ENCODE data around the gene ATG16L1. TPM values are rescaled to one million over a fixed set of nuclear protein-coding genes. Genes with fewer than 3 reads are reported as not detected.
A peak's percentile ranks its signal among the peaks of the same experiment; 100 is the strongest.

Gene ATG16L1
- total RNA-seq (2012; rRNA removed) = 23.3 and 27.5 TPM in 2 replicates

- H3K9ac ChIP-seq (ENCODE audit: low read depth, low read length) = peak within 1 kb of the TSS; percentile 89
- peaks cover 19% of the 10 kb centered on the region for H3K4me1 ChIP-seq (ENCODE audit: control insufficient read depth, insufficient read depth, low read length)
- H3K4me2 ChIP-seq (ENCODE audit: low read length) = peak within 1 kb of the TSS; percentile 87
- H3K36me3 ChIP-seq (ENCODE audit: insufficient read depth, low read length) = peaks cover 8% of the 10 kb centered on the region
- no peaks in the 10 kb centered on the region for H3K9me3 ChIP-seq (replicated peaks; ENCODE audit: low read length)
- peak within 1 kb of the TSS; percentile 93 for H3K4me3 ChIP-seq (ENCODE audit: low read length)
- H3K27me3 ChIP-seq (ENCODE audit: control insufficient read depth, insufficient read depth, low read length) = no peaks in the 10 kb centered on the region
Observed at GRCh38 chr2:233251306-233252116, at the start of gene ATG16L1. Gene ATG16L1 (plus strand): TSS chr2:233251673. CDS start chr2:233251828, 155 bp downstream.

GRCh38 chr2:233202531-233202944 lies 48.9 kb upstream of the ATG16L1 start:
- Histone ChIP-seq H3K36me3 (ENCODE audit: insufficient read depth, low read length) (no peaks in the 10 kb centered on the region), H3K9ac (ENCODE audit: low read depth, low read length) (no peak overlapping the region), H3K9me3 (replicated peaks; ENCODE audit: low read length) (no peaks in the 10 kb centered on the region), H3K4me1 (ENCODE audit: control insufficient read depth, insufficient read depth, low read length) (no peaks in the 10 kb centered on the region), H3K27me3 (ENCODE audit: control insufficient read depth, insufficient read depth, low read length) (peaks cover 29% of the 10 kb centered on the region), H3K4me3 (ENCODE audit: low read length) (no peak overlapping the region), H3K4me2 (ENCODE audit: low read length) (no peak overlapping the region)

- no peak overlapping the region for H3K4me2 ChIP-seq (ENCODE audit: low read length)
- H3K4me3 ChIP-seq (ENCODE audit: low read length) = no peak overlapping the region
- H3K9me3 ChIP-seq (replicated peaks; ENCODE audit: low read length) = no peaks in the 10 kb centered on the region
- H3K4me1 ChIP-seq (ENCODE audit: control insufficient read depth, insufficient read depth, low read length) = no peaks in the 10 kb centered on the region
- no peak overlapping the region for H3K9ac ChIP-seq (ENCODE audit: low read depth, low read length)
- peaks cover 32% of the 10 kb centered on the region for H3K27me3 ChIP-seq (ENCODE audit: control insufficient read depth, insufficient read depth, low read length)
- H3K36me3 ChIP-seq (ENCODE audit: insufficient read depth, low read length) = no peaks in the 10 kb centered on the region
Observed at GRCh38 chr2:233203060-233203459, 48.4 kb upstream of the ATG16L1 start.

GRCh38 chr2:233204286-233204936 lies 47.1 kb upstream of the ATG16L1 start:
- H3K4me3 ChIP-seq (ENCODE audit: low read length) = no peak overlapping the region
- peaks cover 45% of the 10 kb centered on the region for H3K27me3 ChIP-seq (ENCODE audit: control insufficient read depth, insufficient read depth, low read length)
- no peaks in the 10 kb centered on the region for H3K36me3 ChIP-seq (ENCODE audit: insufficient read depth, low read length)
- no peak overlapping the region for H3K4me2 ChIP-seq (ENCODE audit: low read length)
- no peaks in the 10 kb centered on the region for H3K9me3 ChIP-seq (replicated peaks; ENCODE audit: low read length)
- H3K9ac ChIP-seq (ENCODE audit: low read depth, low read length) = no peak overlapping the region
- H3K4me1 ChIP-seq (ENCODE audit: control insufficient read depth, insufficient read depth, low read length) = no peaks in the 10 kb centered on the region

- Histone ChIP-seq H3K9ac (ENCODE audit: low read depth, low read length) (no peak overlapping the region), H3K4me3 (ENCODE audit: low read length) (no peak overlapping the region), H3K27me3 (ENCODE audit: control insufficient read depth, insufficient read depth, low read length) (peaks cover 35% of the 10 kb centered on the region), H3K4me2 (ENCODE audit: low read length) (no peak overlapping the region), H3K36me3 (ENCODE audit: insufficient read depth, low read length) (no peaks in the 10 kb centered on the region), H3K4me1 (ENCODE audit: control insufficient read depth, insufficient read depth, low read length) (peaks cover 10% of the 10 kb centered on the region), H3K9me3 (replicated peaks; ENCODE audit: low read length) (no peaks in the 10 kb centered on the region)
Observed at GRCh38 chr2:233208382-233209116, 42.9 kb upstream of the ATG16L1 start.

- Histone ChIP-seq H3K9me3 (replicated peaks; ENCODE audit: low read length) (no peaks in the 10 kb centered on the region), H3K4me3 (ENCODE audit: low read length) (no peak overlapping the region), H3K27me3 (ENCODE audit: control insufficient read depth, insufficient read depth, low read length) (peaks cover 35% of the 10 kb centered on the region), H3K4me2 (ENCODE audit: low read length) (no peak overlapping the region), H3K4me1 (ENCODE audit: control insufficient read depth, insufficient read depth, low read length) (peaks cover 10% of the 10 kb centered on the region), H3K36me3 (ENCODE audit: insufficient read depth, low read length) (no peaks in the 10 kb centered on the region), H3K9ac (ENCODE audit: low read depth, low read length) (no peak overlapping the region)
Observed at GRCh38 chr2:233209117-233209532, 42.3 kb upstream of the ATG16L1 start.

- peaks cover 35% of the 10 kb centered on the region for H3K27me3 ChIP-seq (ENCODE audit: control insufficient read depth, insufficient read depth, low read length)
- no peak overlapping the region for H3K4me2 ChIP-seq (ENCODE audit: low read length)
- H3K36me3 ChIP-seq (ENCODE audit: insufficient read depth, low read length) = no peaks in the 10 kb centered on the region
- no peak overlapping the region for H3K9ac ChIP-seq (ENCODE audit: low read depth, low read length)
- H3K4me1 ChIP-seq (ENCODE audit: control insufficient read depth, insufficient read depth, low read length) = peaks cover 10% of the 10 kb centered on the region
- H3K9me3 ChIP-seq (replicated peaks; ENCODE audit: low read length) = no peaks in the 10 kb centered on the region
- H3K4me3 ChIP-seq (ENCODE audit: low read length) = no peak overlapping the region
Observed at GRCh38 chr2:233209533-233210171, 41.8 kb upstream of the ATG16L1 start.

- no peaks in the 10 kb centered on the region for H3K36me3 ChIP-seq (ENCODE audit: insufficient read depth, low read length)
- peaks cover 35% of the 10 kb centered on the region for H3K27me3 ChIP-seq (ENCODE audit: control insufficient read depth, insufficient read depth, low read length)
- H3K9ac ChIP-seq (ENCODE audit: low read depth, low read length) = no peak overlapping the region
- H3K4me2 ChIP-seq (ENCODE audit: low read length) = no peak overlapping the region
- peaks cover 10% of the 10 kb centered on the region for H3K4me1 ChIP-seq (ENCODE audit: control insufficient read depth, insufficient read depth, low read length)
- H3K9me3 ChIP-seq (replicated peaks; ENCODE audit: low read length) = no peaks in the 10 kb centered on the region
- no peak overlapping the region for H3K4me3 ChIP-seq (ENCODE audit: low read length)
Observed at GRCh38 chr2:233210281-233210680, 41.2 kb upstream of the ATG16L1 start.

- no peaks in the 10 kb centered on the region for H3K9me3 ChIP-seq (replicated peaks; ENCODE audit: low read length)
- H3K9ac ChIP-seq (ENCODE audit: low read depth, low read length) = no peak overlapping the region
- H3K36me3 ChIP-seq (ENCODE audit: insufficient read depth, low read length) = no peaks in the 10 kb centered on the region
- peak overlapping the region; percentile 55 for H3K4me3 ChIP-seq (ENCODE audit: low read length)
- peaks cover 10% of the 10 kb centered on the region for H3K4me1 ChIP-seq (ENCODE audit: control insufficient read depth, insufficient read depth, low read length)
- H3K4me2 ChIP-seq (ENCODE audit: low read length) = peak overlapping the region; percentile 74
- H3K27me3 ChIP-seq (ENCODE audit: control insufficient read depth, insufficient read depth, low read length) = peaks cover 35% of the 10 kb centered on the region
Observed at GRCh38 chr2:233210843-233211547, 40.5 kb upstream of the ATG16L1 start.

GRCh38 chr2:233211548-233211895 lies 40.0 kb upstream of the ATG16L1 start:
- Histone ChIP-seq H3K9me3 (replicated peaks; ENCODE audit: low read length) (no peaks in the 10 kb centered on the region), H3K4me2 (ENCODE audit: low read length) (peak overlapping the region; percentile 74), H3K4me1 (ENCODE audit: control insufficient read depth, insufficient read depth, low read length) (peaks cover 10% of the 10 kb centered on the region), H3K27me3 (ENCODE audit: control insufficient read depth, insufficient read depth, low read length) (peaks cover 35% of the 10 kb centered on the region), H3K9ac (ENCODE audit: low read depth, low read length) (no peak overlapping the region), H3K4me3 (ENCODE audit: low read length) (no peak overlapping the region), H3K36me3 (ENCODE audit: insufficient read depth, low read length) (no peaks in the 10 kb centered on the region)
